ENCODE results near the gene BBOX1.
"Not testable (repeated sequence)": the region's sequence is repeated elsewhere in the genome, so short reads cannot be mapped to it uniquely, and the experiment has no call there.

The BBOX1 gene

DNA sequence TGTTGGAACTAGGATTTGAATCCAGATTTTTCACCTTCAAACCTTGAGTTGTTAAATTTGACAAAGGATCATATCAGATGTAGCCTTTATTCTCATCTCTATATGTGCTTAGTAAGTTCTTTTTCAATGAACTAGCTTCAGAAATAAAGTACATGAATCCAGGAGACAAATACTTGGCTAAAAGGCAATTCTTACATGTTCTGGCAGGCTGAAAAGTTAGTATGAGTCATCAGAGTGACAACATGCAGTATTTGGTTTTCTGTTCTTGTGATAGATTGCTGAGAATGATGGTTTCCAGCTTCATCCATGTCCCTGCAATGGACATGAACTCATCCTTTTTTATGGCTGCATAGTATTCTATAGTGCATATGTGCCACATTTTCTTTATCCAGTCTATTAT is 40.4 kb downstream of the BBOX1 start:
- Histone ChIP-seq H3K27me3 (ENCODE audit: insufficient read depth, low read length) (no peaks in the 10 kb centered on the region), H3K4me3 (ENCODE audit: low read length) (no peak overlapping the region), H3K9me3 (ENCODE audit: low read length) (no peaks in the 10 kb centered on the region), H3K36me3 (ENCODE audit: insufficient read depth, low read length) (no peaks in the 10 kb centered on the region), H3K4me1 (ENCODE audit: insufficient read depth, low read length) (peaks cover 23% of the 10 kb centered on the region), H2AFZ (ENCODE audit: low read depth, low read length) (no peak overlapping the region)

DNA sequence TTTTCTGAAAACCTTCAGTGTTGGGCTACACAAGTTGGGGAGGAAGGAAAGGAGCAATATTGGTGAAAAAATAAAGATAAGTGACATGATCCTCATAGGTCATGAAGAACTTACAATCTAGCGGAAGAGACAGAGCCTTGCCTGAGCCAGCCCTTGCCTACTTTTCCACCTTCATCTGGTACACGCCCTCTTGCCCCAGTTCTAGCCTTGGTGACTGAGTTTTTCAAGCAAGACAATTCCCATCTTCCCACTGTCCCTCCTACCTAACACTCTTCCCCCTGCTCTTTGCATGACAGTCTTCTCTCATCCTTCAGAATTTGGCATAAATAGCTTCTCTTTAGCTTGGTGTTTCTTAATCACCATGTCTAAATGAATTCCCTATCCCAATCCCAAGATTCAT is 42.6 kb downstream of the BBOX1 start:
- no peaks in the 10 kb centered on the region for H3K9me3 ChIP-seq (ENCODE audit: low read length)
- peaks cover 23% of the 10 kb centered on the region for H3K4me1 ChIP-seq (ENCODE audit: insufficient read depth, low read length)
- H3K36me3 ChIP-seq (ENCODE audit: insufficient read depth, low read length): no peaks in the 10 kb centered on the region
- H2AFZ ChIP-seq (ENCODE audit: low read depth, low read length): no peak overlapping the region
- H3K4me3 ChIP-seq (ENCODE audit: low read length): no peak overlapping the region
- no peaks in the 10 kb centered on the region for H3K27me3 ChIP-seq (ENCODE audit: insufficient read depth, low read length)

DNA sequence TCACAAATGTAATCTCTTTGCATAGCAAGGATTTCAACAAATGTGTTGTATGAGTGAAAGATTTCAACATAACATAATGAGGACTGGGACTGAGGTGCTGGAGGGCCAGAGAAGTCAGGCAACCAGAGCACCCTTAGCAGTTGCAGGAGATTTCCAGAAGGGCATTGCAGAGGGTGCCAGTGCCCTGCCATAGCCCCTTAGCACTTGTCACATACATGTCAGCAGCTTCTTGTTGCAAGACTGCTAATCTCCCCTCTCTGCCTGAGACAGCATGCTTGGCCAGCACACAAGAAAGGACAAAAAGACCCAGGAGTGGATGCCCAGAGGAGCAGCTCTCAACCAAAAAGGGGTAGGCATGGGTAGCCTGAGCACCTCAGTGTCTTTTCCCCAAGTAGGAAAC is 43.2 kb downstream of the BBOX1 start:
- Histone ChIP-seq H3K4me1 (ENCODE audit: insufficient read depth, low read length) (peaks cover 23% of the 10 kb centered on the region), H3K9me3 (ENCODE audit: low read length) (no peaks in the 10 kb centered on the region), H3K36me3 (ENCODE audit: insufficient read depth, low read length) (no peaks in the 10 kb centered on the region), H3K27me3 (ENCODE audit: insufficient read depth, low read length) (no peaks in the 10 kb centered on the region), H2AFZ (ENCODE audit: low read depth, low read length) (peak overlapping the region; percentile 82), H3K4me3 (ENCODE audit: low read length) (no peak overlapping the region)

DNA sequence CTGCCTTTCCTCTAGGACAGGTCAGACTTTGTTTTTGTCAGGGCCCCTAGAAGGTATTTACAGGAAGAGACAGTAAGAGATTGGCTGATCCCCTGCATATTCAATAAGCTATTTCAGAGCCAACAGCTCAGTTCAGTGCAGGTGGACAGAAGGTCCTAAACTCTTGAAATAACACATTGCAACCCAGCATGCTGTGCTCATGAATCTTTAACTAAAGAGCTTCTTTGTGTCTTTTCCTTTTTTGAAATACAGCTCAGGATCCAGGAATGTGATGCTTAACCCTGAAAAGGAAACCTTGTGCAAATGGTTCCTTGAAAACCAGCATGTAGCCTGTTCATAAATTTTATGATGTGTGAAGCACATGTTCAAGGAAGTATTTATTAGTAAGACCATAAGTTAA is 43.9 kb downstream of the BBOX1 start:
- no peaks in the 10 kb centered on the region for H3K36me3 ChIP-seq (ENCODE audit: insufficient read depth, low read length)
- peak overlapping the region; percentile 82 for H2AFZ ChIP-seq (ENCODE audit: low read depth, low read length)
- no peaks in the 10 kb centered on the region for H3K9me3 ChIP-seq (ENCODE audit: low read length)
- H3K4me3 ChIP-seq (ENCODE audit: low read length): no peak overlapping the region
- peaks cover 23% of the 10 kb centered on the region for H3K4me1 ChIP-seq (ENCODE audit: insufficient read depth, low read length)
- H3K27me3 ChIP-seq (ENCODE audit: insufficient read depth, low read length): no peaks in the 10 kb centered on the region

DNA sequence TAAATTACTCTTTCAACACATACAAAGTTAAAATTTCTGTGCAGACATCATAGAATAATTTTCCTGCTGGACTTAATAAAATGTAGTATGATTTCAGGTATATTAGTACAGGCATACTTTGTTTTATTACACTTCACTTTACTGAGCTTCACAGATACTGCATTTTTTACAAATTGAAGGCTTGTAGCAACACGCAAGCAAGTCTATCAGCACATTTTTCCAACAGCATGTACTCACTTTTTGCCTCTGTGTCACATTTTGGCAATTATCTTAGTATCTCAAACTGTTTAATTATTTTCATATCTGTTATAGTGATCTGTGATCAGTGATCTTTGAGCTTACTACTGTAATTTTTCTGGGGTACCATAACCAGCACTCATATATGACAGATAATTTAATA is 44.5 kb downstream of the BBOX1 start:
- H3K27me3 ChIP-seq (ENCODE audit: insufficient read depth, low read length): no peaks in the 10 kb centered on the region
- no peak overlapping the region for H2AFZ ChIP-seq (ENCODE audit: low read depth, low read length)
- no peaks in the 10 kb centered on the region for H3K9me3 ChIP-seq (ENCODE audit: low read length)
- no peak overlapping the region for H3K4me3 ChIP-seq (ENCODE audit: low read length)
- H3K36me3 ChIP-seq (ENCODE audit: insufficient read depth, low read length): no peaks in the 10 kb centered on the region
- peaks cover 23% of the 10 kb centered on the region for H3K4me1 ChIP-seq (ENCODE audit: insufficient read depth, low read length)

DNA sequence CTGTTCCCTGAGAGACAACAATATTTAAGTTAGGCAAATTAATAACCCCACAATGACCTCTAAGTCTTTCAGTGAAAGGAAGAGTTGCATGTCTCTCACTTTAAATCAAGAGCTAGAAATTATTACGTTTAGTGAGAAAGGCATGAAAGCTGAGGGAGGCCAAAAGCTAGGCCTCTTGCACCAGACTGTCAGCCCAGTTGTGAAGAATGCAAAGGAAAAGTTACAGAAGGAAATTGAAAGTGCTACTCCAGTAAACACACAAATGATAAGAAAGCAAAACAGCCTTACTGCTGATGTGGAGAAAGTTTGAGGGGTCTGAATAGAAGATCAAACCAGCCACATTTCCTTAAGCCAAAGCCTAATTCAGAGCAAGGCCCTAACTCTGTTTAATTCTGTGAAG is 45.0 kb downstream of the BBOX1 start:
- Histone ChIP-seq H3K27me3 (ENCODE audit: insufficient read depth, low read length) (no peaks in the 10 kb centered on the region), H3K4me1 (ENCODE audit: insufficient read depth, low read length) (peaks cover 23% of the 10 kb centered on the region), H3K9me3 (ENCODE audit: low read length) (no peaks in the 10 kb centered on the region), H2AFZ (ENCODE audit: low read depth, low read length) (no peak overlapping the region), H3K4me3 (ENCODE audit: low read length) (no peak overlapping the region), H3K36me3 (ENCODE audit: insufficient read depth, low read length) (no peaks in the 10 kb centered on the region)

DNA sequence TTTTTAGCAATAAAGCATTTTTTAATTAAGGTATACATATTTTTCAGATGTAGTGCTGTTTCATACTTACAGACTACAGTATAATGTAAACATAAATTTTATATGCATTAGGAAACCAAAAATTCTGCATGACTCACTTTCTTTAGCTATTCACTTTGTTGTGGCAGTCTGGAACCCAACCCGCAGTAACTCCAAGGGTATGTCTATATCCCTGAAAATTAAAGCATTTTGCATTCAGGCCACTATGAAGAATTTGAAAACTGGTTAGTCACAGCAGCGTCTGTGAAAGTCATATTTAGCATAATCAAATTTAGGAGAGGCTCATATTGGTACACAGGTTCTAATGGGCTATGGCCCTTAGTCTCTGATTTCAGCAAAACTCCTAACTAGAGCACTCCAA is 46.8 kb downstream of the BBOX1 start:
- H3K4me3 ChIP-seq (ENCODE audit: low read length): no peak overlapping the region
- H3K27me3 ChIP-seq (ENCODE audit: insufficient read depth, low read length): no peaks in the 10 kb centered on the region
- no peak overlapping the region for H2AFZ ChIP-seq (ENCODE audit: low read depth, low read length)
- H3K36me3 ChIP-seq (ENCODE audit: insufficient read depth, low read length): no peaks in the 10 kb centered on the region
- H3K9me3 ChIP-seq (ENCODE audit: low read length): no peaks in the 10 kb centered on the region
- peaks cover 23% of the 10 kb centered on the region for H3K4me1 ChIP-seq (ENCODE audit: insufficient read depth, low read length)

DNA sequence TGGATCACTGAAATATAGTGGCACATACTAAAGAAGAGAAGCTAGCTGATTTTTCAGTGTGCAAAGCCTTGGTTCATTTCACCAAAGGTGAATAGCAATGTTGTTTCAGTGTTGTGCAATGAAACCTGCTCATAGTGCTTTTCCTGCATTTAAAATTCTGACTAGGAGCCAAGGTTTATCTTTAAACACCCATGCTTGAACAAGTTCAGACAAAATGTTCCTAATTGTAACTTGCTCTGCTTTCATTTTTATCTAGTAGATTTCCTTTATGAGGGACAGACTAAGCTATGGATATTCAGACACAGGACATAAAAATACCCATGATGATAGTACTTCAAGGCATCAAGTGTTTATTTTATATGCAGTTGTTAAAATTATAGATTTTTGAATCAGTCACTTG is 47.7 kb downstream of the BBOX1 start:
- Histone ChIP-seq H3K27me3 (ENCODE audit: insufficient read depth, low read length) (no peaks in the 10 kb centered on the region), H3K4me3 (ENCODE audit: low read length) (no peak overlapping the region), H3K36me3 (ENCODE audit: insufficient read depth, low read length) (no peaks in the 10 kb centered on the region), H3K4me1 (ENCODE audit: insufficient read depth, low read length) (peaks cover 20% of the 10 kb centered on the region), H3K9me3 (ENCODE audit: low read length) (no peaks in the 10 kb centered on the region), H2AFZ (ENCODE audit: low read depth, low read length) (no peak overlapping the region)

DNA sequence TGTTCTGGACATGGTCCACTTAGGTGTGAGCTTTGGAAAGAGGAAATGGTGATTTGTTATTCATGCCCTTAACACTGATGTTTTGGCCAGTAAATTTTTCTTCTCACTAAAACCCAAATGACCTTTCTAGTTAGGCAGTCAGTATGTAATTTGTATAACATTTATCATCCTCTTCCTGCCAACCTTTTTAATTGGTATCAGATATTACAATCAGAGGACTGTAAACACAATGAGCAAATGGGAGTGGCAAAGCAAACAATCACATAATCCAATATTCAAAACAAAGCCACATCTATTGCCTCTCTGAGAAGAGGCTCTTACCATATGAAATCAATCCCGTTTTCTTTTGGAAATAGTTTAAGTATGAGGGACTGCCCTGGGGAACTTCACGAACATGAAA is 49.1 kb downstream of the BBOX1 start:
- no peak overlapping the region for H3K4me3 ChIP-seq (ENCODE audit: low read length)
- H3K27me3 ChIP-seq (ENCODE audit: insufficient read depth, low read length): no peaks in the 10 kb centered on the region
- H3K36me3 ChIP-seq (ENCODE audit: insufficient read depth, low read length): no peaks in the 10 kb centered on the region
- H3K4me1 ChIP-seq (ENCODE audit: insufficient read depth, low read length): peaks cover 8% of the 10 kb centered on the region
- H3K9me3 ChIP-seq (ENCODE audit: low read length): no peaks in the 10 kb centered on the region
- H2AFZ ChIP-seq (ENCODE audit: low read depth, low read length): no peak overlapping the region

DNA sequence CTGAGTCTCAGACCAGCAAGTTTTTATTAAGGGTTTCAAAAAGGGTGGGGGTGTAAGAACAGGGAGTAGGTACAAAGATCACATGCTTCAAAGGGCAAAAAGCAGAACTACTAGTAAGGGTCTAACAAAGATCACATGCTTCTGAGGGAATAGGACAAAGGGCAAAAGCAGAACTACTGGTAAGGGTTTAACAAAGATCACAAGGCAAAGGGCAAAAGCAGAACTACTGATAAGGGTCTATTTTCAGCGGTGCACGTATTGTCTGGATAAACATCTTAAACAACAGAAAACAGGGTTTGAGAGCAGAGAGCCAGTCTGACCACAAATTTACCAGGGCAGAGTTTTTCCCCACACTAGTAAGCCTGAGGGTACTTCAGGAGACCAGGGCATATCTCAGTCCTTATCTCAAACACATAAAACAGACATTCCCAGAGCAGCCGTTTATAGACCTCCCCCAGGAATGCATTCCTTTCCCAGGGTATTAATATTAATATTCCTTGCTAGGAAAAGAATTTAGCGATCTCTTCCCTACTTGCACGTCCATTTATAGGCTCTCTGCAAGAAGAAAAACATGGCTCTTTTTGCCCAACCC is 49.8 kb downstream of the BBOX1 start:
- not testable (repeated sequence) for H3K36me3 ChIP-seq (ENCODE audit: insufficient read depth, low read length); H2AFZ ChIP-seq (ENCODE audit: low read depth, low read length); H3K9me3 ChIP-seq (ENCODE audit: low read length); H3K4me1 ChIP-seq (ENCODE audit: insufficient read depth, low read length); H3K4me3 ChIP-seq (ENCODE audit: low read length); H3K27me3 ChIP-seq (ENCODE audit: insufficient read depth, low read length)

DNA sequence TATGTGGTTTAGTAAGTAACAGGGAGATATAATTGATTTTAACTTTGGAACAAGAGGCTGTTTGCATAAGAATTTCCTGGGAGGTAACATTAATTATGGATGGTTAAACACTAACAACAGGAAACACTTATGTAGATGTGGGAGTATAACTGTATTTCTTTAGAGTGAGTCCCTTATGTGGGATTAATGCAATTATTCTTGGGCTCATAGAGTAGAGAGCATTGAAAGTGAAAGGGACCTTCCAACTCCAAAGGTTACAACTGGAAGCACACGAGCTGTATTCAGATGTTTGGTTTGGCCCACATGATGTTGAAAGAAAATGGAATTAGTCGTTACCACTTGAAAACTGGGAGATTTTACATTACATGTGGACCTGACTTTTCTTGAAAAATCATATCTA is 53.5 kb downstream of the BBOX1 start:
- Histone ChIP-seq H3K9me3 (ENCODE audit: low read length) (no peaks in the 10 kb centered on the region), H3K27me3 (ENCODE audit: insufficient read depth, low read length) (no peaks in the 10 kb centered on the region), H3K36me3 (ENCODE audit: insufficient read depth, low read length) (no peaks in the 10 kb centered on the region), H2AFZ (ENCODE audit: low read depth, low read length) (no peak overlapping the region), H3K4me3 (ENCODE audit: low read length) (no peak overlapping the region), H3K4me1 (ENCODE audit: insufficient read depth, low read length) (no peaks in the 10 kb centered on the region)

DNA sequence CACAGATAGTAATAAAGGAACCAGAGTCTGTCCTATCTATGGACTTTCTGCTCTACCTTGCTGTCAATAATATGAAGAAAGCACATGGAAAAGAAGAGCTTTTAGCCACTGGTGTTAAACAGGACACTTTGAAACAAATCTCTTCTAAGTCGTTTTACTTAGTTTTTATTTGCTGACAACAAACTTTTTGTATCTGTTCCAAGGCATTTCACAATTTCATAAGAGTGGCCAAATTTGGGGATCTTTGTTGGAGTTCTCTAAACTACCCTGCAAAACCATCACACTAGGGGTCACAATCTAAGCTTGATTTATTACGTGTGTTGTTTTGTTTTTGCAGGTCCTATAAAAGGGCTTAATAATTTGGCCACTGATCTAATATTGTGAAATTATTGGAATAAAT is 54.4 kb downstream of the BBOX1 start:
- Histone ChIP-seq H2AFZ (ENCODE audit: low read depth, low read length) (no peak overlapping the region), H3K9me3 (ENCODE audit: low read length) (no peaks in the 10 kb centered on the region), H3K36me3 (ENCODE audit: insufficient read depth, low read length) (no peaks in the 10 kb centered on the region), H3K4me3 (ENCODE audit: low read length) (no peak overlapping the region), H3K4me1 (ENCODE audit: insufficient read depth, low read length) (no peaks in the 10 kb centered on the region), H3K27me3 (ENCODE audit: insufficient read depth, low read length) (no peaks in the 10 kb centered on the region)

DNA sequence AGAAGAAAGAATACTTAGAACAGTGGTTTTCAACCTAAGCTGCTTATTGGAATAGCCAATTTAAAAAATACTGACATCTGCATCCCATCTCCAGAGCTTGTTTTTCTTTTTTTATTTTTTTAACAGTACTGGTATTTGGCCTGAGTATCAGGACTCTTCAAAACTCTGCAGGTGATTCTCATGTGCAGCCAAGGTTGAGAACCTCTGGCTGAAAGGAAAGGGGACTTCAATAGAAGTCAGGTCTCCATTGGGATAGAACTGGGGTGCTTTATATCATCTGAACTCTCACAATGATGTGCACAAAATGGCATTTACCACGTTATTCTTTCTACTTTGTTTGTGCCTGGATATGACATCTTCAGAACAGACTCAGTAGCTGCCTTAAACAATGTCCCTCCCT is 55.3 kb downstream of the BBOX1 start:
- H2AFZ ChIP-seq (ENCODE audit: low read depth, low read length): no peak overlapping the region
- H3K4me3 ChIP-seq (ENCODE audit: low read length): no peak overlapping the region
- H3K4me1 ChIP-seq (ENCODE audit: insufficient read depth, low read length): no peaks in the 10 kb centered on the region
- no peaks in the 10 kb centered on the region for H3K27me3 ChIP-seq (ENCODE audit: insufficient read depth, low read length)
- H3K9me3 ChIP-seq (ENCODE audit: low read length): no peaks in the 10 kb centered on the region
- no peaks in the 10 kb centered on the region for H3K36me3 ChIP-seq (ENCODE audit: insufficient read depth, low read length)

DNA sequence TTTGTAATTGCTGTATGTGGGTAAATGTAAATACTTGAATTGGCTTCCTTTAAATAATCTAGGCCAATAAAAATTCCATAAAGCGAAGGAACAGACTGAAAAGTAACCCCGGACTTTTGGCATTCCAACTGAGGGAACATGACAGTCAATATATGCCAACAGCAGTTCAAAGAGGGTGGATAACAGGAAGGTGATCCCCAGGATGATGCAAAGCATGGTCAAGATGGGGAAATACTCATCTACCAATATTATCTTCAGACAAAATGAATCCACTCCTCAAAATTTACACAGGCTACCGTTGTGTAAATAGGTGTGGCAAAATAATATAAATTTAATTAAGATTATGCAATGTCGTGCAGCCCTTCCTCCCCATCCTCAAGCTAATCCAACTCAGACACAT is 56.9 kb downstream of the BBOX1 start:
- H3K9me3 ChIP-seq (ENCODE audit: low read length): no peaks in the 10 kb centered on the region
- no peaks in the 10 kb centered on the region for H3K36me3 ChIP-seq (ENCODE audit: insufficient read depth, low read length)
- no peak overlapping the region for H2AFZ ChIP-seq (ENCODE audit: low read depth, low read length)
- no peak overlapping the region for H3K4me3 ChIP-seq (ENCODE audit: low read length)
- H3K27me3 ChIP-seq (ENCODE audit: insufficient read depth, low read length): no peaks in the 10 kb centered on the region
- no peaks in the 10 kb centered on the region for H3K4me1 ChIP-seq (ENCODE audit: insufficient read depth, low read length)

Measured in neuron (in vitro differentiated cells).